GM12872 (cell line): Measurements from ENCODE around the gene GRIA3.

Source experiments
- TF ChIP-seq, protein P1 (sequence below): IDR thresholded peaks from 3 replicates; pipeline ENCODE4 v1.5.1; 2011; ENCODE audit warnings: low read depth, mild to moderate bottlenecking, low read length, moderate library complexity; ENCODE audit not compliant: insufficient read depth

The GRIA3 gene

DNA sequence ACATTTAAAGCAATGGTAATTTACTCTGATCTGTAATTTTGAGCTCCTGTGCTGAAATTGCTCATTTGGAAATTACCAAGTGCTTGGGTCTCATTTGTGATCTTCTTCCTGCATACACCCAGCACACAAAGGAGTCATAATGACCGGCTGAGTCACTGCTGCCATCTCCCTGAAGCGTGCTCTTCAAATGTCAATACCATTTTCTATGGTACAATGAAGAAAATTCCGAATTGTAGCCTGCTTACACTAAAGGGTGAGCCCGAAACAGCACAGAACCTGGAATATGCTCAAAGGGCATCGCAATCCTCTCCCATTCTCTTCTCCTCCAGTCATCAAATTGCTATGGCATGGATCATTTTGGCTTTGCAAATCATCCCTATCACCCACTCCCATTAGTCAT is 140.5 kb downstream of the GRIA3 start:
- TF ChIP-seq, protein P1, sequence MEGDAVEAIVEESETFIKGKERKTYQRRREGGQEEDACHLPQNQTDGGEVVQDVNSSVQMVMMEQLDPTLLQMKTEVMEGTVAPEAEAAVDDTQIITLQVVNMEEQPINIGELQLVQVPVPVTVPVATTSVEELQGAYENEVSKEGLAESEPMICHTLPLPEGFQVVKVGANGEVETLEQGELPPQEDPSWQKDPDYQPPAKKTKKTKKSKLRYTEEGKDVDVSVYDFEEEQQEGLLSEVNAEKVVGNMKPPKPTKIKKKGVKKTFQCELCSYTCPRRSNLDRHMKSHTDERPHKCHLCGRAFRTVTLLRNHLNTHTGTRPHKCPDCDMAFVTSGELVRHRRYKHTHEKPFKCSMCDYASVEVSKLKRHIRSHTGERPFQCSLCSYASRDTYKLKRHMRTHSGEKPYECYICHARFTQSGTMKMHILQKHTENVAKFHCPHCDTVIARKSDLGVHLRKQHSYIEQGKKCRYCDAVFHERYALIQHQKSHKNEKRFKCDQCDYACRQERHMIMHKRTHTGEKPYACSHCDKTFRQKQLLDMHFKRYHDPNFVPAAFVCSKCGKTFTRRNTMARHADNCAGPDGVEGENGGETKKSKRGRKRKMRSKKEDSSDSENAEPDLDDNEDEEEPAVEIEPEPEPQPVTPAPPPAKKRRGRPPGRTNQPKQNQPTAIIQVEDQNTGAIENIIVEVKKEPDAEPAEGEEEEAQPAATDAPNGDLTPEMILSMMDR = no peak

DNA sequence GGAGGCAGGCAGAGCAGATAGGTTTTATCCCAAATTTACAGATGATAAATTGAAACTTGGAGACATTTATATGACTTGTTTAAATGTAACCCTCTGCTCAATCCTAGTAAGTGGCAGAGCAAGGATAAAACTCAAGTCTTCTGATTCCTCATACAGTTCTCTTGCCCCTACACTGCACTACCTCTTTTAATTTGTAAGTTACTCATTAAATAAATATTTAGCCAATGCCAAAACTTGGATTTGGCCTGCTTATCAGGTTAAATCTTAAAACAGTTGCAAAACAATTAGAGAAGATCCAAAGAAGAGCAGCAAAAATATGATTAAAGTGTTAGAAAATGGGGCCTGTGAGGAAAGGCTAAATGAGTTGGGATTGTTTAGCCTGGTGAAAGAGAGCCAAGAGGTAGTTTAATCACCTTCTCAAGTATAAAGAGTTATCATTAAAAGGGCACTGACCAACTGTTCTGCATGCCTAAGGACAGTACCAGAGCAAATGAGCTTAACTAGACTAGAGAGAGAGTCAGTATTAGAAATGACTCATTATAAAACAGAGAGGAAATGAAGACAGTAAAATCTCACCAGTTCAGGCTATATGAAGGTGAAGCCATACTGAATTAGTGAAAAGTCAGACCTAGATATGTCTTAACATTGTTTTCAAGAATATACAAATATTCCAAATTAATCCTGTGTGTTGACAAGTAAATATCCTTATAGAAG is 146.3 kb downstream of the GRIA3 start:
- TF ChIP-seq, protein P1 = no peak

DNA sequence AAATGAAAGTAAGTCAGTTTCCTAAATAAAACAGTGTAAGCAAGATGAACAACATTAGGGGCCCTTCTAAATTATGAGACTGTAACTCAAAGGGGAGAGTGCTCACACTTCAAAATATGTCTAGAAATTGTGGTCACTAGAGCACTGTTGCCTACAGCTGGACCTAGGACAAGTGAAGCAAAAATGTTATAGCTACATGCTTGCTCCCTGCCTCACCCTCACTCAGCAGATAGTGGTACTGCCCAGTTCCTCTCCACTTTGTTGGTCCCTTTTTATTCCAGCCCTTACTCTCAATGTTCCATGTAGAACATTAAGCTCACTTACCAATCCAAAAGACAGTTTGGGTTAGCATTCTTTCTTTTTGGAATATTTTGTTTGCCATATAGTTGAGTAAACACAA is 147.3 kb downstream of the GRIA3 start:
- TF ChIP-seq, protein P1 = no peak

- TF ChIP-seq, protein P1 = no peak
These were observed 147.8 kb downstream of the GRIA3 start for GRCh38 chrX:123331859-123332258.

DNA sequence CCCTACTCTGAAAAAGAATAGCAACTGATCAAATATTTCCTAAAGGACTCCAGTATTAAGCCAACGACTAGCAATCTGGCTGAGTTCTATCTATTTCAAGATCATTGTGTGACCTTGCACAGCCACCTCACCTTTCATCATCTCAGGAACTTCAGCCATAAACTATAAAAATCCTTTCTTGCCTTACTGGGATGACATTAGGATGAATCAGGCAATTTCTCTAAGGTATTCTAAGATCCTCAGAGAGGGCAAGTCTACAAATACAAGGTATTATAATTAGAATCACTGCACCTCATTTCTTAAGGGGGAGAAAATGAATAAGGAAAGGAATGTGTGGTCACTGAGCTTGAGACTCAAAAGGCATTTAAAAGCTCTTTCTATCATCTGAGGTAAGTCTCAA is 152.6 kb downstream of the GRIA3 start:
- TF ChIP-seq, protein P1 = no peak

DNA sequence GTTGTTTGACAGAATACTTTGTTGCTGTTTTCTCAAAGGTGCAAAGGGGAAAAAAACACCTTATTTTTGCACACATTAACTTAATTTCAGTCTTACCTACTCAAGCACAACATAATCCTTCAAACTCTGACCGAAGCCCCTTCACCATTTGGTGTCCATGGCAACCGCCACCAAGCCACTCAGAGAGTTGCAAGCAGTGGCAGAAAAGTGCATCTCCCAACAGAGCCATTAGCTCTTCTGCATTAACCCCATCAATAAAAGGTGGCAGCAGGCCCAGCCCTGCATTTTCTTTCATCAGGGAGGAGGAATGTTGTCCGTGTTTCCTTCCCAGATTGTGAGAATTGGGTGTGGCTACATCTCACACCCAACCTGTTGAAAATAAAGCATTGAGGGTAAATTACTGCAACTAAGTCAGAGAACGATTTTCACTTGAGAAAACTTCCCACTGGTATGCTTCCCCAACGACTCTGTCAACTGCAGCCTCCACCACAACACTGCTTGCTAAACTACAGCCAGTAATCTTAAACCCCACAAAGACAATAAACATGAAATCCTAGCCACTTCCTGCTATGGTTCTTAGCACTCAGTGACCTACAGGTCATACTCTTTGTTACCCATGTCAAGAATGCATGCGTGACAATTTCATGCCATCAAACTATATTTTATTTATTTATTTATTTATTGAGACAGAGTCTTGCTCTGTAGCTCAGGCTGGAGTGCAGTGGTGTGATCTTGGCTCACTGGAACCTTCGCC is 154.0 kb downstream of the GRIA3 start:
- TF ChIP-seq, protein P1 = no peak

GRCh38 chrX:123339221-123339905 is 155.3 kb downstream of the GRIA3 start:
- TF ChIP-seq, protein P1 = no peak
